ENCODE measurements around the gene UIMC1. TPM values are rescaled to one million over a fixed set of nuclear protein-coding genes. Genes with fewer than 3 reads are reported as not detected.

Gene UIMC1
- total RNA-seq, 1 experiment from 2014 or later, result 53.0 TPM

GRCh38 chr5:176888865-176889165 is 117.8 kb downstream of the UIMC1 start:
- Histone ChIP-seq H3K4ac (ENCODE audit: low read depth, low read length) (no peak overlapping the region), H2AK5ac (ENCODE audit: insufficient read length, low read length) (no peak overlapping the region), H3K23me2 (ENCODE audit: insufficient read length, low read depth, low read length, poor library complexity, severe bottlenecking) (no peaks in the 10 kb centered on the region), H3K27me3 (ENCODE audit: insufficient read depth, low read length) (no peaks in the 10 kb centered on the region), H3K9ac (ENCODE audit: extremely low read depth, insufficient read length, low read length) (no peak overlapping the region), H3K56ac (ENCODE audit: insufficient read length, low read depth, low read length) (no peak overlapping the region), H2BK20ac (ENCODE audit: low read depth, low read length, poor library complexity, severe bottlenecking) (no peak overlapping the region), H3K79me2 (ENCODE audit: insufficient read depth, low read length) (no peaks in the 10 kb centered on the region), H3K4me2 (ENCODE audit: insufficient read depth, insufficient read length, low read length) (no peak overlapping the region), H4K8ac (replicated peaks; ENCODE audit: insufficient read length, low read depth, low read length) (no peak overlapping the region), H3K4me1 (ENCODE audit: insufficient read depth, low read length) (no peaks in the 10 kb centered on the region), H3K79me1 (ENCODE audit: insufficient read depth, low read depth, low read length, poor library complexity, severe bottlenecking) (no peaks in the 10 kb centered on the region), H3K9me3 (ENCODE audit: control insufficient read depth, low read depth, low read length) (no peaks in the 10 kb centered on the region), H4K5ac (ENCODE audit: insufficient read length, low read depth, low read length) (no peak overlapping the region), H2BK120ac (ENCODE audit: low read depth, low read length, poor library complexity, severe bottlenecking) (no peak overlapping the region), H3K14ac (ENCODE audit: insufficient read depth, low read length) (no peak overlapping the region), H4K20me1 (ENCODE audit: control insufficient read depth, insufficient read depth, insufficient read length) (no peaks in the 10 kb centered on the region), H3K27ac (ENCODE audit: insufficient read length, low read depth, low read length) (no peak overlapping the region), H2BK5ac (ENCODE audit: insufficient read length, low read length) (no peak overlapping the region), H3T11ph (ENCODE audit: low read length) (no peak overlapping the region), H2BK15ac (ENCODE audit: low read depth, low read length) (no peak overlapping the region), H4K91ac (ENCODE audit: insufficient read length, low read depth, low read length) (no peak overlapping the region), H2BK12ac (ENCODE audit: insufficient read length, low read depth, low read length) (no peak overlapping the region), H2AFZ (ENCODE audit: low read length) (no peak overlapping the region), H3K23ac (ENCODE audit: insufficient read length, low read depth, low read length) (no peak overlapping the region), H3K18ac (ENCODE audit: insufficient read length, low read depth, low read length) (no peak overlapping the region)
- Mint-ChIP-seq H3K9me3 (no peaks in the 10 kb centered on the region), H3K4me3 (no peak overlapping the region), H3K4me1 (peaks cover 8 to 9% of the 10 kb centered on the region in 2 experiments), H3K36me3 (ENCODE audit: insufficient read depth in 1 of 3, low read depth in 3 of 3) (no peaks in the 10 kb centered on the region; a peak in 1 of 7 replicates), H3K27me3 (ENCODE audit: low read depth) (peaks cover 6% of the 10 kb centered on the region), H3K27ac (no peak overlapping the region)
- DNase-seq, result no peak
- TF ChIP-seq, protein P1, sequence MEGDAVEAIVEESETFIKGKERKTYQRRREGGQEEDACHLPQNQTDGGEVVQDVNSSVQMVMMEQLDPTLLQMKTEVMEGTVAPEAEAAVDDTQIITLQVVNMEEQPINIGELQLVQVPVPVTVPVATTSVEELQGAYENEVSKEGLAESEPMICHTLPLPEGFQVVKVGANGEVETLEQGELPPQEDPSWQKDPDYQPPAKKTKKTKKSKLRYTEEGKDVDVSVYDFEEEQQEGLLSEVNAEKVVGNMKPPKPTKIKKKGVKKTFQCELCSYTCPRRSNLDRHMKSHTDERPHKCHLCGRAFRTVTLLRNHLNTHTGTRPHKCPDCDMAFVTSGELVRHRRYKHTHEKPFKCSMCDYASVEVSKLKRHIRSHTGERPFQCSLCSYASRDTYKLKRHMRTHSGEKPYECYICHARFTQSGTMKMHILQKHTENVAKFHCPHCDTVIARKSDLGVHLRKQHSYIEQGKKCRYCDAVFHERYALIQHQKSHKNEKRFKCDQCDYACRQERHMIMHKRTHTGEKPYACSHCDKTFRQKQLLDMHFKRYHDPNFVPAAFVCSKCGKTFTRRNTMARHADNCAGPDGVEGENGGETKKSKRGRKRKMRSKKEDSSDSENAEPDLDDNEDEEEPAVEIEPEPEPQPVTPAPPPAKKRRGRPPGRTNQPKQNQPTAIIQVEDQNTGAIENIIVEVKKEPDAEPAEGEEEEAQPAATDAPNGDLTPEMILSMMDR (conservative IDR thresholded peaks at IDR 0.05), result no peak
- WGBS (ENCODE audit: extremely low coverage, insufficient read length, low lambda C conversion rate), result no CpG with 5 or more reads among the region's 1 CpG

Data from H9 (cell line).